ENCODE results near the gene LHX1. TPM values are rescaled to one million over a fixed set of nuclear protein-coding genes. Genes with fewer than 3 reads are reported as not detected.

LHX1 gene
- total RNA-seq, 1 donor from 2014 or later = 1.3 TPM

DNA sequence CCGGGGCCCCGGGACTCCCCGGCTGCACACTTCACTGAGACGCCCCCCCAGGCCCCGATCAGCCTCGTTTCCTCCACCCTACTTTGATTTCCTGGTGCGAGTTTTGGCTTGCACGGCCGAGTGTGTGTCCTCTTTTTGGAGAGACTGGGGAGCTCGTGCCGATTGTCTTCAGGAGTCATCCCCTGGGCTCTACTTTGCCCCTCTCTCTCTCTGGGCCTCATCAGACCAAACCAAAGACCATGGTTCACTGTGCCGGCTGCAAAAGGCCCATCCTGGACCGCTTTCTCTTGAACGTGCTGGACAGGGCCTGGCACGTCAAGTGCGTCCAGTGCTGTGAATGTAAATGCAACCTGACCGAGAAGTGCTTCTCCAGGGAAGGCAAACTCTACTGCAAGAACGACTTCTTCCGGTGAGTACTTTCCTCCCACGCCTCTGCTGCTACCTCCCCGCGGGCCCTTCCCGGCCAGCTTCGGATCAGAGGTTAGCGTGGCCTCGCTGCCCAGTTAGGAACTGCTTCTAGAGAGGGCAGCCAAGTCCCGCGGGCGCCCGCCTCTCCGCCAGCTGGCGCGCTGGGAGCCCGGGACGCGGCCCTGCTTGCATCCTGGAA is 787 bp downstream of the LHX1 start:
- no peak for DNase-seq (ENCODE audit: extremely low read depth, low read depth, low spot score)

DNA sequence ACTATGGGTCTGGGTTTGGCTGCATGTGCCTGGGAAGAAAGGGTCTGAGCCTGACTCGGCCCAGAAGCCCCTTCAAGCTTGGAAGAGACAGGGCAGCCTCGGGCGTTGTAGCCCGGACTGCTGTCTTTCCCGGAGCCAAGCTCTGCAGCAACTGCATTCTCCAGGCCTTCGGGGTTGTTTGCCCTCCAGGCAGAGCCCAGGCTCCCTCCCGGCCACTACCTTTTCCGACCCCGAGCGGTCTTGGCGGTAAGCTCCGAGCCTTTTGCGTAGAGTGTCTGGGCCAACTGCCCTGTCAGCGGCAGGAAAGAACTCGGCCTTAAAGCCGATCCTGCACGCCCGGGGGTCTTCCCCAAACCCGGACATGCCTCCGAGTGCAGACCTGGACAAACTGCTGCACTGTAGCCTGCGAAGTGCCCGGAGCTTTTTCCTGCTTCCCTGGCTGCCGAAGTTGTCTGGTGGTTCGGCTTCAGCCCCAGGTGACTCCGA is 1.3 kb downstream of the LHX1 start:
- DNase-seq (ENCODE audit: extremely low read depth, low read depth, low spot score) = no peak

DNA sequence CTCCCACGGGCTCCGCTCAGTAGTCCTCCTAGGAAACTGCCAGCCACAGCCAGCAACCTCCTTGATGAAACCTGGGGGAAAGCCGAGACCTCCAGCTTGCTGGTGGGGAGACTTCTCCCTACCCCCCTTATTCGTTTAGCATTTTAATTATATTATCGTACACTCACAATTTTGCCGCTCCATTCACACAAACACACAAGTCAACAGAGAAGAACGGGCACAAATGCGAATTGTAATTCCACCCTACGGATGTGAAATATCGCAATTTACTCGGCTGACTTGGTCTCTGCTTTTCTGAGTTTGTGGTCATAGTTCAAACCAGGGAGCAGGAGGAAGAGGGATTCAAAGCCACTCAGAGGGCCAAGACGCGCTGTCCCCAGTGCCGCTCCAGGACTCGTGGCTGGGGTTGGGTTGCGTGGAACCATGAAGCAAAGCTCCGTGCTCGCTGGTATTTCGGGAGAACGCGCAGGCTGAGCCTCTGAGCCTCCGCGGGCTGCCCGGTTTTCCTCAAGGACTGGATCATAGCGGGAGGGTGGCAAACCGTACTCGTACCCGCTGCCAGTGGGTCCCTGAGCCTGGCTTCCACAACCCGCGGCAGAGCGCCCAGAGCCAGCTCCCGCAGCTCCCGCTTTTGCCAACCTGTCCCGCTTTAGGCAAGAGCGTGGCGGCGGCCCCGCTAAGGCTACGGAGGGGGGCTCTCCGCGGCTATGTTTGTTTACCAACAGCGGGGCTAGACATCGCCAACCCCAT is 2.0 kb downstream of the LHX1 start:
- DNase-seq (ENCODE audit: extremely low read depth, low read depth, low spot score) = no peak

DNA sequence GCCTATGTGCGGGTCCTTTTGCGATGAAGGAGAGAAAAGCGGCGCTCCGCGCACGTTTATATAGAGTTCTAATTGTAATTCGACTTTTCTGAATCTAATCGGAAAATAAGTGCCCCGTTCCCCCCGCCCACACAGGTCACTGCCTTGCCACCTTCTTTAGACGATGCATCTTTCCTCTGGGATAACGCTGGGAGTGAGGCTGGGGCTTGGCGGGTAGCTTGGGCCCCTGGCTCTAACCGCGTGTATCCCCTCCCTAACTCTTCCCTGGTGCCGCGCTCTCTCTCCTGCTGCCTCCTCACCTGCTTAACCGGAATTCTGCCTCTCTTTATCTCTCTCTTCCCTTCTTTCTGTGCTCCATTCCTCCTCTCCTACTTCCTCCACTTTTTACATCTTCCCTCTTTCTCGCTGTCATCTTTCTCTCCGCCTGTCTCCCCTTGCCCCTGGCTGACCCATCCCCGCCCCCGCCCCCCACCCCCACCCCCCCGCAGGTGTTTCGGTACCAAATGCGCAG is 2.6 kb downstream of the LHX1 start:
- DNase-seq (ENCODE audit: extremely low read depth, low read depth, low spot score) = no peak

DNA sequence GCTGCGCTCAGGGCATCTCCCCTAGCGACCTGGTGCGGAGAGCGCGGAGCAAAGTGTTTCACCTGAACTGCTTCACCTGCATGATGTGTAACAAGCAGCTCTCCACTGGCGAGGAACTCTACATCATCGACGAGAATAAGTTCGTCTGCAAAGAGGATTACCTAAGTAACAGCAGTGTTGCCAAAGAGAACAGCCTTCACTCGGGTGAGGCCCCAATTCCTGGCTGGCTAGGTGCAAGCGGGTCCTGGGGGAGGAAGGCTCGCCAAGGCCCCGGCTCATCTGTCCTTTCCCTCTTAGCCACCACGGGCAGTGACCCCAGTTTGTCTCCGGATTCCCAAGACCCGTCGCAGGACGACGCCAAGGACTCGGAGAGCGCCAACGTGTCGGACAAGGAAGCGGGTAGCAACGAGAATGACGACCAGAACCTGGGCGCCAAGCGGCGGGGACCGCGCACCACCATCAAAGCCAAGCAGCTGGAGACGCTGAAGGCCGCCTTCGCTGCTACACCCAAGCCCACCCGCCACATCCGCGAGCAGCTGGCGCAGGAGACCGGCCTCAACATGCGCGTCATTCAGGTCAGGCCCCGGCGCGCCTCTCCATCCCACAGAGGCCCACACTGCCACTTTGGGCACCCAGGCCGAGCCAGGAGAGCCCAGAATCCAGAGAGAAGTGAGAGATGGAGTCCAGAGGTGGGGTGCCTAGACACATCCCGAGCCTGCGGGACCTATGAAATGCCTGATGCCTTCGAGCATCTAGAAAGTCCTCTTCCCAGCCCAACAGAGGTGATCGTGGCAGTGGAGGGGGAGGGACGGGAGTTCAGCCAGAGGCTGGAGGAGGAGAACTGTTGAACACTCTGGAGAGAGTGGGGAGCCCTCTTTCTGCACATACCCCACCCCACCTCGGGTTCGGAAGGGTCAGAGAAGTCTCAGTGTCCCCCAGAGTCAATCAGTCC is 3.3 kb downstream of the LHX1 start:
- DNase-seq (ENCODE audit: extremely low read depth, low read depth, low spot score) = no peak

DNA sequence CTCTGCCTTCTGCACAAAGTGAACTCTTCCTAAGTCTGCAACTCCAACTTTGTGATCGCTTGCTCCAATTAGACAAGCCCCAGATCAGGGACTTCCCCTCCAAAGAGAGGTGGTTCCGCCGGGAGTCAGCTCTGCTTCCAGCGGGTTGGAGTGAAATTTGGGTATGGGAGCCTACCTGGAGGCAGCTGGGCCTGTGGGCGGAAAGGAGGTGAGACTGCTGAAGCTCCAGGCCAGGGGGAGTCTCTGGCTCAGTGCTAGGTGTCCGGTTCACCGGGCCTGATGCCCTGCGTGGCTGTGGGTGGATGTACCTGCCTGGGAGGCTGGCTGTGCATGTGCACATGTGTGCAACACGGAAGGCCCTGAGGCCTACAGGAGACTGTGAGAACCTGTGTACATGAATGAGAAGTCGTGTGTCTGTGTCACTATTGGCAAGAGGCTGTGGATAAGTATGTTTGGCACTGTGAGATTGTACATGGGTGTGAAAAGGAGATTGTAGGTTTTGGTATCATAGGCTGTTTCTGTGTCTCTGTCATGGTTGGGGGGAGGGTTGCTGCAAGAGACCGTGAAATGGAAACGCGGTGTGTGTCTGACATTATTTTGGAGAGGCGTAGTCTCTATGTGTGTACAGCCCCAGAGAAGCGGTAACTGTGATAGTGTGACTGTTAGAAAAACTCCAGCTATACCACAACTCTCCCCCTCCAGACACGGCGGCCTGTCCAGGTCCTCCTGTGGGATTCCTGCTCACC is 4.2 kb downstream of the LHX1 start:
- no peak for DNase-seq (ENCODE audit: extremely low read depth, low read depth, low spot score)

DNA sequence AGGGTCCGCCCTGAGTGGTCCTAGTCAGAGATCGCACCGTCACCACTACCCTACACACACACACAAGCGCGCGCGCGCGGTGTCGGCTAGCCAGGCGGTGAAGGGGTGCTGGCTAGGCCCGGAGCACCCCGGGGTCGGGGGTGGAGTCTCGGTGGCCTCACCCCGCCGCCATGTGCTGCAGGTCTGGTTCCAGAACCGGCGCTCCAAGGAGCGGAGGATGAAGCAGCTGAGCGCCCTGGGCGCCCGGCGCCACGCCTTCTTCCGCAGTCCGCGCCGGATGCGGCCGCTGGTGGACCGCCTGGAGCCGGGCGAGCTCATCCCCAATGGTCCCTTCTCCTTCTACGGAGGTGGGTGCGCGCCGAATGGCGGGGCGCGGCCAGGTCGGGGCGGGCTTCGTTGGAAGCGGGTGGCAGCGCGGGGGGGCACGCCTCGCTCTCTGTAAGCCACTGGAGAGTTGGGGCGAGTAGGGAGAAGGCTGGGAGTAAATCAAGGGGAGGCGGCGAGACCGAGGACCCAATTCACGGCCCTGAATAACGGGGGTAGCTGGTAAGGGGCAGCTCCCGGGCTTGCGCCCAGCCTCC is 4.8 kb downstream of the LHX1 start:
- DNase-seq (ENCODE audit: extremely low read depth, low read depth, low spot score) = no peak

DNA sequence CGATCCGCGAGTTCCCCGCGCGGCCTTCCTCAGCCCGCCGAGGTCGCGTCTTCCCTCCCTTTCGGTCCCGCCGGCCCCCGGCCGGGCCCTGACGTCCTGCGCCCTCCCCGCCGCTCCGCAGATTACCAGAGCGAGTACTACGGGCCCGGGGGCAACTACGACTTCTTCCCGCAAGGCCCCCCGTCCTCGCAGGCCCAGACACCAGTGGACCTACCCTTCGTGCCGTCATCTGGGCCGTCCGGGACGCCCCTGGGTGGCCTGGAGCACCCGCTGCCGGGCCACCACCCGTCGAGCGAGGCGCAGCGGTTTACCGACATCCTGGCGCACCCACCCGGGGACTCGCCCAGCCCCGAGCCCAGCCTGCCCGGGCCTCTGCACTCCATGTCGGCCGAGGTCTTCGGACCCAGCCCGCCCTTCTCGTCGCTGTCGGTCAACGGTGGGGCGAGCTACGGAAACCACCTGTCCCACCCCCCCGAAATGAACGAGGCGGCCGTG is 5.4 kb downstream of the LHX1 start:
- DNase-seq (ENCODE audit: extremely low read depth, low read depth, low spot score) = no peak

DNA sequence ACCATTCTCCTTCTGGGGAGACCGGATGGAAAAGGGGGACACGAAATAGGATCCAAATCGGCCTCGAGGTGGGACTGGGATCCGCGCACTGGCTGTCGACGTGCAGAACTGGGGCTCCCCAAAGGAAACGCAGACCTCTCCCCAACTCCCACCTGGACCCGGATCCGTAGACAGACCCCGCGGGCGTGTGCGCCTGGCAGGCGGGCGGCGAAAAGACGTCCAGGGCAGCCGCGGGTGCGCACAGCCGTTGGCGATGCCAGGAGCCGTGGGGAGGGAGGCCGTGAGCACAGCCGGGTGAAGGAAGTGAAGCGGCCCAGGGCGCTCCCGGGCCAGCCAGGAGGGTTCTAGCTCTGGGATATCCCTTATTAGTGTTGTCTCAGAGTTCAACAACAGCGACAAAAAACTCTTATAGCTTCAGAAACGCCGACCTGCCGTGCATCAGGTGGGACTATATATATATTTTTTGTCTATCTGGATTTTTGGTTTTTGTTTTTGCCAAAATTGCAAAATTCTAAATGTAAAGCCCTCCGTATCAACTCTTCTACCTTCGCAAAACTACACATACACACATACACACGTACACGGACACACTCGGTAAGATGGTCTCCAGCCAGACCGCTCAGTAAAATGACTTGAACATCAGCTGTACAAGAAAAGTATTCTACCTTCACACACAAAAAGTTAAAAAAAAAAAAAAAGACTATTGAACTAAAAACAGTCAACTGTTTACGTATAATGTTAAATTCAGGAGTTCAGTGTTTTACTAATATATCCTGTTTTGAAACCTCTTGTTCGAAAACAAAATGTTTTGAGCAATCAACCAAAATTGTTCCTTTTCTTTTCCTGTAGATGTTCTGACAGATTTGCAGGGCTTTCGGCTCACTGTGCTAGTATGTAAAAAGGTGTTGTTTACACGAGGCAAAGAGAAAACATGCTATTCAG is 6.2 kb downstream of the LHX1 start:
- DNase-seq (ENCODE audit: extremely low read depth, low read depth, low spot score) = no peak

DNA sequence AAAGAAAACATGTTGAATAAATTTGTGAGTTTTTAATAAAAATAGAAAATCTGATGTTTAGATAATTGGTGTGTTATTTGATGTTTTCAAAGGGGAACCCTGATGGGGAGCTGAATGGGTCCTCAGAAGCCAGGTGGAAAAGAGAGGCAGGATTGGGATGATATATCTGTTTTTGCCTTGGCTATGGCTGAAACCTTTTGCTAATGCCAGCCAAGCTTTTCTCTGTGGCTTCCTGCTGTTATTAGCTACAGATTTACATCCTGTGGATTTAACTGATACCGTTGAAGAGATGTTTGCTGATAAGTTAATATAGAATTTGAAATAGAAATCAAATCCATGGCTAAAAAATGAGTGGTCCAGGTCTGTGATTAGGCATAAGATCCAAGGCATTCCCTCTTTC is 7.3 kb downstream of the LHX1 start:
- no peak for DNase-seq (ENCODE audit: extremely low read depth, low read depth, low spot score)

DNA sequence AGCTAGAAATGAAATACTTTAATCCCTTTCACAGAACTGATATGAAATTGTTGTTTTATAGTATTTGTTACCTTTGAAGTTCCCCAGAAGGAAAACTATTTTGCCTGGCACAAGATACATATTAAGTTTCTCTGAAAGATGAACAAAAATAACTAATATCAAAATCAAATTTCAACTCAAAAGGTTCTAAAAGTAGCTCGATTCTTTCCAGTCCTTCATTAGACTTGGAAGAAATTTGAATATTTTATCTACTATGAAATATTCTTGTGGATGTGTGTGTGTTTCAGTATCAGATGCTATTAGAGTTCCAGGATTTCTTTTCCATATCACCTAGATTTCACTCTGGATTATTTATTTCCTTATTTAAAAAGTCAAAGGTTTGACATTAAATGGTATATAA is 7.9 kb downstream of the LHX1 start:
- DNase-seq (ENCODE audit: extremely low read depth, low read depth, low spot score) = no peak

DNA sequence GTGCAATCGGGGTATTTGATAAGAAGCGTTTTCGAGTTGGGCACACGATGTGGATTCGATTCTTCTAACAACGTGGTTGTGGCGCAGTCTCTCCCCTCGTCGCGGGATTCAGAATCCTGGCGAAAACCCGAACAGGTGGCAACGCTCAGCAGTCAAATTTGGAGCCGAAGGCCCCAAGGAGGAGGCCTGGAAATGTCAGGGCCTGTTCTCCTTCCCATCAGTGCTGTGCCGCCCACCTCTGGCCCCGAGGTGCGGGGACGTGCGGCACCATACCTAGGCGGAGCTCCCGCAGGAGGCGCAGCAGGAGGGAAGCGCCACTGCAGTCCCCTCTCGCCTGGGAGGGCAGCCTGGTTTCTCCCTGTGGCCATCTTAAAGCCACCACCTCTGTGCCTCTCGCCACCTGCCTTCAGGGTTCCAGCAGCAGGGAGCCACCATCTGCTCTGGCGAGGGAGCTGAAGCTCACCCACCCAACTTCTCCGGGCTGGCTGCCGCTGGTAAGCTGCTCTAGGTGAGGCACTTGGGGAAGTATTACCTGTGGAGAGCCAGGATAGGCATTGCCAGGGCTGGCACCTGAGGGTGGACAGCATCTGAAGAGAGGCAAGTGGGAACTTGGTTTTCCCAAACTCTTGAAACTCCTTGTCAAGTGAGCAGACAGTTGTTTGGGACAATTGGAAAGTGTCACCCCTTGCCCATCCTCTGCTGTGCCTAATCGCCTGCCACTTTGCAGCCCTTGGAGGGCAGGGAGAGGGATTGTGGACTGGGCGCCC is 8.9 kb downstream of the LHX1 start:
- no peak for DNase-seq (ENCODE audit: extremely low read depth, low read depth, low spot score)

DNA sequence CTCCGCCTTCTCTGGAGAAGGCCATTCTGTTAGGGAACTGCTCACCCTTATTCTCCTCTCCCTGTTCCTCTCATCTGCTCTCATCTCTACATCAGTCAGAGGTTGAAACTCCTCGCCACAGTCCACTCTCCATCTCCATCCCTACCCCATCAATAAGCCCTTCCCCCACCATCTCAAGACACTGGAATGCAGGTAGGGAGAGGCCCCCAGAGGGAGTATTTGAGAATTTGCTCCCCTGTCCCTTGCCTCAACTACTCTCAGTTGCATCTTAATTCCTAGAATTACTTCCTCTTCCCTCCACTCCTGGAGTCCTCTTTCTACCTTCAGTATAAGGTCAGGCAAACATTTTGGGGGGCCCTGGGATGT is 9.4 kb downstream of the LHX1 start:
- no peak for DNase-seq (ENCODE audit: extremely low read depth, low read depth, low spot score)

DNA sequence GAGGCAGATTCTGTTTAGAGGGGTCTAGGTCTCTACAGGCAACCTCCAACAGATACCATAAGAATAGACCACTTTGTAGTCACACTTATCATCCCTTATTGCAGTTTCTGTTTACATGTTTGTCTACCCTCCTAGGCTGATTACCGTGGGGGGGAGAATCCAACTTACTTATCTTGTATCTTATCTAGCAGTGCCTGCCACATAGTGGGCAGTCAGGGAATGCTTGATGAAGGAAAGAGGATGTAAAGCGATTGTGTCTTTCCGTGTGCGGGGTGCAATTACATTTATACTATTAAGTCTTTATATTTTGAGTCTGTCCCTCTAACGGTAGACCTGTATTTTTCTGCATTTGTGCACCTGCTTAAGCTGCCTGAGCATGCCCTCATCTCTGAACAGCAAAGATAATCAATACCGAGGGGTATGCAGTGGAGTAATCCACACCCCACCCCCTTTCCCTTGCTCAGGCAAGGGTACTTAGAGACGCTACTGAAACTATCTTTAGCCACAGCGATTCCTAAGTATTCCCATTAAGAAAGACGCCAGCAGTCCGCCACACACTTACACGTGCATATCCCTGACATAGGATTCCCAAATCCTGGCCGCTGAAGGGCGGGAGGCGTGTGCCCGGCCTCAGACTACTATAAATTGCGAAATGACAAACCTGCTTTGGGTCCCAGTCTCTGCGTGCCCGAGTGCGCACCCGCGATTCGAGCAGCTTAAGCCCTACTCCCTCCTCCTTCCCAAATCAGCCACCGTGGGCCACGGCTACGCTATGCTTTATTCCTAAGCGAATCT is 10.8 kb downstream of the LHX1 start:
- DNase-seq (ENCODE audit: extremely low read depth, low read depth, low spot score) = no peak

DNA sequence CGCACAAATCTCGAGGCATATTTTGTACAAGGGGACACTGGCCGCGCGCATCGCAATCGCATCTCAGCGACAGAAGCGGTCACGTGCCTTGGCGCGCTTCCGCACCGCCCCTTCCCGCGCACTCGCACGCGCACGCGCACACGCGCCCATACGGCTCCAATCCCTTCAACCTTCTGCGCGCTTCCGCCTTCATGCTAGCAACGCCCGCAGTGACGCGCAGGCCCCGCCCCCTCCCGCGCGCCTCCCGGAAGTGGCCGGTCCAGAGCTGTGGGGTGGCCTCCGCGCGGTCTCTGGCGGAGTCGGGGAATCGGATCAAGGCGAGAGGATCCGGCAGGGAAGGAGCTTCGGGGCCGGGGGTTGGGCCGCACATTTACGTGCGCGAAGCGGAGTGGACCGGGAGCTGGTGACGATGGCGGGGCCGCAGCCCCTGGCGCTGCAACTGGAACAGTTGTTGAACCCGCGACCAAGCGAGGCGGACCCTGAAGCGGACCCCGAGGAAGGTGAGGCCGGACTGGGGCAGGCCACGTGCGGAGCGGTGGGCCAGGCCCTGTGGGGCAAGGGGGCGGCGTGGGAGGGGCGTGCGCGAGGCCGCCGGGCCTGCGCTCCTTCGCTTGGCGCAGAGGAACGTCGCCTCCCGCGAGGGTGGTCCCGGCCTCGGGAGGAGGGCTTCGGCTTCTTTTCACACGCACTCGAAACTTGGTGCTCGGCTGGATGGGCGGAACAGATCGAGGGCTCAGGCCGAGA is 11.6 kb downstream of the LHX1 start, which contains the start of gene AATF:
Gene AATF (plus strand): TSS at position 238 of the 744 bp plus-strand sequence. CDS start 172 bp downstream, at position 410.
- DNase-seq (ENCODE audit: extremely low read depth, low read depth, low spot score) = no peak

DNA sequence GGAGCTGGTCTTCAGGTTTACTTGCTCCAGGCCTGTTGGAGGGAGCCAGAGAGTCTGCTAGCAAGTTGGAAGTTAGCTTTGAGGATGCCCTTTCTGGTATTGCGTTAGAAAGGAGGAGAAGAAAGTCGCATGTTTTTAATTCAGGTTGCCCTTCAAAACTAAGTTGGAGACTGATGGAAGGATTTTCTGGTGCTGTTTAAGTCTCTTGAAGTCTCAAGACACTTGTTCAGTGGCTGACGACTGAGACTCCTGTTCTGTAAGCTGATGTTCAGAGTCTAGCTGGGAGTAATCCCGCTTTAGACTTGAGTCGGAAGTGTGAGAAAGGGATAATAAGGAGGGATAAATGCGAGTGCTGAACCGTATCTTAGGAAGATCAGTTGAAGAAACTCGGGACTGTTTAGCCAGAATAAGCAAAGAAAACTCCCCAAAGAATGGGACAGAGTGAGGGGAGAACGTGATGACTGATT is 12.2 kb downstream of the LHX1 start:
- no peak for DNase-seq (ENCODE audit: extremely low read depth, low read depth, low spot score)

Measured in glomerular endothelial cell (primary cell).